ENCODE data around the gene AGMO. TPM values are rescaled to one million over a fixed set of nuclear protein-coding genes. Genes with fewer than 3 reads are reported as not detected.

The AGMO gene
- polyA plus RNA-seq, 1 donor (not counting 4 experiments of a cell fraction or from before 2014, with no cell fraction given), result not detected

DNA sequence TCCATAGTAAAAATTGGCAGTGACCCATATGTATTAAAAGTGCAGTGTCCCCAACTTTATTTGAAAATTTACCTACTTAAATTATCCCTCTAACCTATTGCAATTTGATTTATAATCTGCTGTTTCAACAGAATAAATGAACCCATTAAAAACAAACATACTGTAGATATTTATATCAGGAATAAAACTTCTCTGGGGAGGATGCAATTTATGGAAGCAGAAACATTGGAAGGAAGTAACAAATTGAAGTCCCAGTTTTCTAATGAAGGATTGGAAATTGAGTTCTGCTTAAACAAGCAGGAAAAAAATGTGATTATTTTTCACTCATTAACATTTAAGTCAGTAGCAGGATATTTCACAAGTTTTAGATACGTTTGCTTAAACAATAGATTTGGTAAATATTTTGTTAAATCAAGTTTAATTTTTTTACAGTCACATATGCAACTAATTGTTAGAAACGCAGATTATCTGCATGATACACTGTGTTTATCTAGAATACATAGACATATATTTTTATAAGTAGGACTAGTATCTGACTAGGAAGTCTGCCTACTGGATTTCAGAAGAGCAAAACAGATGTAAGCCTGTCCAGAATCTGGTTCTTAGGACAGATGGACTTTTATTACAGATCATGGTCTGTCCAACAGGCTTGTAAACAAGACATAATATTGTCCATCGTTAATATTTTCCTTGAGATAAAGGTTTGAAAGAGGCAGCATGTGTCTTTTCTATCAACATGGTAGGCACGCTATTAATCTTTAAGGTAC is 5.3 kb downstream of the AGMO start:
- Histone ChIP-seq H3K9me3 (ENCODE audit: control insufficient read depth, low read depth, low read length) (no peaks in the 10 kb centered on the region), H3K9me1 (ENCODE audit: control insufficient read depth, extremely low read depth, insufficient read depth, low read length) (no peaks in the 10 kb centered on the region), H3K4me1 (ENCODE audit: control insufficient read depth, extremely low read depth, insufficient read depth, low read length) (no peaks in the 10 kb centered on the region), H3K79me2 (ENCODE audit: control insufficient read depth, insufficient read depth, low read length) (no peaks in the 10 kb centered on the region), H2AFZ (ENCODE audit: control insufficient read depth, low read length) (no peak overlapping the region), H3K9ac (ENCODE audit: control insufficient read depth, extremely low read depth, insufficient read depth, low read length) (no peak overlapping the region), H3K36me3 (ENCODE audit: control insufficient read depth in 2 of 2, extremely low read depth in 1 of 2, insufficient read depth in 2 of 2, low read length in 2 of 2) (no peaks in the 10 kb centered on the region), H3K4me2 (ENCODE audit: control insufficient read depth, extremely low read depth, insufficient read depth, low read depth, low read length) (no peak overlapping the region), H4K20me1 (ENCODE audit: control insufficient read depth, extremely low read depth, insufficient read depth, low read length) (no peaks in the 10 kb centered on the region), H3K27me3 (ENCODE audit: control insufficient read depth, extremely low read depth, insufficient read depth, low read length) (no peaks in the 10 kb centered on the region), H3K27ac (ENCODE audit: control insufficient read depth, insufficient read depth, low read length) (no peak overlapping the region), H3K4me3 (ENCODE audit: control insufficient read depth in 2 of 3, extremely low read depth in 1 of 3, insufficient read depth in 2 of 3, low read depth in 1 of 3, low read length in 3 of 3) (no peak overlapping the region)
- dilution Hi-C loops (cut with MboI; ENCODE audit: extremely low pct_ligation_motif_present, low sequenced_read_pairs), result no loop called here
- DNase-seq (ENCODE audit: low read depth, low spot score), result no peak
- no peak for FAIRE-seq
- TF ChIP-seq, protein P1, sequence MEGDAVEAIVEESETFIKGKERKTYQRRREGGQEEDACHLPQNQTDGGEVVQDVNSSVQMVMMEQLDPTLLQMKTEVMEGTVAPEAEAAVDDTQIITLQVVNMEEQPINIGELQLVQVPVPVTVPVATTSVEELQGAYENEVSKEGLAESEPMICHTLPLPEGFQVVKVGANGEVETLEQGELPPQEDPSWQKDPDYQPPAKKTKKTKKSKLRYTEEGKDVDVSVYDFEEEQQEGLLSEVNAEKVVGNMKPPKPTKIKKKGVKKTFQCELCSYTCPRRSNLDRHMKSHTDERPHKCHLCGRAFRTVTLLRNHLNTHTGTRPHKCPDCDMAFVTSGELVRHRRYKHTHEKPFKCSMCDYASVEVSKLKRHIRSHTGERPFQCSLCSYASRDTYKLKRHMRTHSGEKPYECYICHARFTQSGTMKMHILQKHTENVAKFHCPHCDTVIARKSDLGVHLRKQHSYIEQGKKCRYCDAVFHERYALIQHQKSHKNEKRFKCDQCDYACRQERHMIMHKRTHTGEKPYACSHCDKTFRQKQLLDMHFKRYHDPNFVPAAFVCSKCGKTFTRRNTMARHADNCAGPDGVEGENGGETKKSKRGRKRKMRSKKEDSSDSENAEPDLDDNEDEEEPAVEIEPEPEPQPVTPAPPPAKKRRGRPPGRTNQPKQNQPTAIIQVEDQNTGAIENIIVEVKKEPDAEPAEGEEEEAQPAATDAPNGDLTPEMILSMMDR (optimal IDR thresholded peaks at IDR 0.05 in 1 of 3, IDR thresholded peaks at IDR 0.05 in 1 of 3, conservative IDR thresholded peaks at IDR 0.05 in 1 of 3; ENCODE audit: extremely low read depth in 1 of 3, insufficient read depth in 2 of 3, low read length in 3 of 3), result no peak
- no peak for TF ChIP-seq EZH2 (IDR thresholded peaks at IDR 0.05; ENCODE audit: low read length)

DNA sequence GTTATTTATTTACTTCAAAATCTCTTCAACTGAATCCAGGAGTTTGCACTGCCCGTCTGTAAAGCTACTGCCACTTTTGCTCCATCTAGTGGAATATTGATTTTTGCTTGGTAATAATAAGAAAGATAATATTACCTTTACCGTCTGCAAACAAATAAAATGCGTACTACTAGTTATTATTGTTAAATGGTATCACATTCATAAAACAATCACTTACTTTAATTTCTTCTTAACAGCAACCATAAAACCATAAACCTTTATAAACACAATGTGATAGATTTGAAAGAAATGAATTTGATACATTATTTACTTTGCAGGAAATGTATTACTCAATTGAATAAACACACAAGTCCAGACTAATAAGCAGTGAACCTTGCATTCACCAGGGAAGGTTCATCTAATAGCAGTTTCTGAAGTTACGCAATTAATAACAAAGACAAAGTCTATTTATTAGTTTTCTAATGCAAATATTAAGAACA is 6.4 kb downstream of the AGMO start:
- Histone ChIP-seq H3K4me3 (ENCODE audit: control insufficient read depth in 2 of 3, extremely low read depth in 1 of 3, insufficient read depth in 2 of 3, low read depth in 1 of 3, low read length in 3 of 3) (no peak overlapping the region), H3K36me3 (ENCODE audit: control insufficient read depth in 2 of 2, extremely low read depth in 1 of 2, insufficient read depth in 2 of 2, low read length in 2 of 2) (no peaks in the 10 kb centered on the region), H3K79me2 (ENCODE audit: control insufficient read depth, insufficient read depth, low read length) (no peaks in the 10 kb centered on the region), H3K9me1 (ENCODE audit: control insufficient read depth, extremely low read depth, insufficient read depth, low read length) (no peaks in the 10 kb centered on the region), H3K4me2 (ENCODE audit: control insufficient read depth, extremely low read depth, insufficient read depth, low read depth, low read length) (no peak overlapping the region), H3K9ac (ENCODE audit: control insufficient read depth, extremely low read depth, insufficient read depth, low read length) (no peak overlapping the region), H3K9me3 (ENCODE audit: control insufficient read depth, low read depth, low read length) (no peaks in the 10 kb centered on the region), H4K20me1 (ENCODE audit: control insufficient read depth, extremely low read depth, insufficient read depth, low read length) (no peaks in the 10 kb centered on the region), H3K27ac (ENCODE audit: control insufficient read depth, insufficient read depth, low read length) (no peak overlapping the region), H3K4me1 (ENCODE audit: control insufficient read depth, extremely low read depth, insufficient read depth, low read length) (no peaks in the 10 kb centered on the region), H2AFZ (ENCODE audit: control insufficient read depth, low read length) (no peak overlapping the region), H3K27me3 (ENCODE audit: control insufficient read depth, extremely low read depth, insufficient read depth, low read length) (no peaks in the 10 kb centered on the region)
- DNase-seq (ENCODE audit: low read depth, low spot score) (no peak), FAIRE-seq (no peak)
- no peak for TF ChIP-seq EZH2 (IDR thresholded peaks at IDR 0.05; ENCODE audit: low read length)
- dilution Hi-C loops (cut with MboI; ENCODE audit: extremely low pct_ligation_motif_present, low sequenced_read_pairs), result no loop called here

Measured in keratinocyte (primary cell).